LNCAP (cell line): ENCODE results near the gene PRSS22.

Source experiments
- CTCF ChIP-seq: fragments of 450-650 bp; IDR thresholded peaks from 2 replicates; pipeline ENCODE4 v1.5.1; 2017; ENCODE audit warnings: mild to moderate bottlenecking

The PRSS22 gene

GRCh38 chr16:2902337-2903130, 44.6 kb upstream of the PRSS22 start:
- no peak for TF ChIP-seq CTCF

GRCh38 chr16:2900526-2901075, 42.6 kb upstream of the PRSS22 start:
- no peak for TF ChIP-seq CTCF

GRCh38 chr16:2899564-2900072, 41.6 kb upstream of the PRSS22 start:
- no peak for TF ChIP-seq CTCF

GRCh38 chr16:2898831-2899563, 41.0 kb upstream of the PRSS22 start:
- TF ChIP-seq CTCF: no peak

GRCh38 chr16:2897110-2897509, 39.1 kb upstream of the PRSS22 start:
- no peak for TF ChIP-seq CTCF

GRCh38 chr16:2896480-2897010, 38.6 kb upstream of the PRSS22 start:
- TF ChIP-seq CTCF: no peak

- no peak for TF ChIP-seq CTCF
Observed at GRCh38 chr16:2895813-2896212, 37.8 kb upstream of the PRSS22 start.
